NCI-H2227 treated with DMSO at 0.1 percent for 48 hours (cell line): Measurements from ENCODE around the gene PPP1R2C.

Experiments used
- DNase-seq: peaks from one replicate; lab custom pipeline; 2025; lab: John Stamatoyannopoulos, UW

The PPP1R2C gene

GRCh38 chrX:42748067-42748850 lies 29.7 kb downstream of the PPP1R2C start:
- no peak for DNase-seq

GRCh38 chrX:42746606-42747005 lies 31.4 kb downstream of the PPP1R2C start:
- no peak for DNase-seq

- DNase-seq, result no peak
Observed at GRCh38 chrX:42740456-42740855, 37.5 kb downstream of the PPP1R2C start.

- DNase-seq, result no peak
Observed at GRCh38 chrX:42739741-42740140, 38.2 kb downstream of the PPP1R2C start.

GRCh38 chrX:42739258-42739657 lies 38.7 kb downstream of the PPP1R2C start:
- no peak for DNase-seq

- DNase-seq, result no peak
Observed at GRCh38 chrX:42738552-42738951, 39.4 kb downstream of the PPP1R2C start.

- DNase-seq, result no peak
Observed at GRCh38 chrX:42735250-42735649, 42.7 kb downstream of the PPP1R2C start.

GRCh38 chrX:42732506-42732905 lies 45.5 kb downstream of the PPP1R2C start:
- DNase-seq, result no peak
